HUES6 (cell line): ENCODE results near the gene CEP290.

Experiments
- H3K27ac ChIP-seq: 2 replicates; pipeline ENCODE4 v1.7.0; 2013; ENCODE audit warnings: low read depth, mild to moderate bottlenecking, low read length, inconsistent platforms
- H3K27me3 ChIP-seq: 2 replicates; pipeline ENCODE4 v1.6.1; 2013; ENCODE audit warnings: low read length; ENCODE audit not compliant: control insufficient read depth, insufficient read depth
- H3K36me3 ChIP-seq: 2 replicates; pipeline ENCODE4 v1.6.1; 2013; ENCODE audit warnings: low read length; ENCODE audit not compliant: control insufficient read depth, insufficient read depth
- H3K4me1 ChIP-seq: 2 replicates; pipeline ENCODE4 v1.6.1; 2013; ENCODE audit warnings: low read length; ENCODE audit not compliant: control insufficient read depth, insufficient read depth
- H3K4me3 ChIP-seq: 2 replicates; pipeline ENCODE4 v1.5.1; 2013; ENCODE audit warnings: low read depth, low read length
- H3K9ac ChIP-seq: one replicate; pipeline ENCODE4 v1.6.1; 2013; ENCODE audit warnings: mild to moderate bottlenecking, low read length
- H3K9me3 ChIP-seq: 2 replicates; pipeline ENCODE4 v1.6.1; 2013; ENCODE audit warnings: low read depth, low read length; ENCODE audit not compliant: control insufficient read depth, insufficient read depth

Gene CEP290

DNA sequence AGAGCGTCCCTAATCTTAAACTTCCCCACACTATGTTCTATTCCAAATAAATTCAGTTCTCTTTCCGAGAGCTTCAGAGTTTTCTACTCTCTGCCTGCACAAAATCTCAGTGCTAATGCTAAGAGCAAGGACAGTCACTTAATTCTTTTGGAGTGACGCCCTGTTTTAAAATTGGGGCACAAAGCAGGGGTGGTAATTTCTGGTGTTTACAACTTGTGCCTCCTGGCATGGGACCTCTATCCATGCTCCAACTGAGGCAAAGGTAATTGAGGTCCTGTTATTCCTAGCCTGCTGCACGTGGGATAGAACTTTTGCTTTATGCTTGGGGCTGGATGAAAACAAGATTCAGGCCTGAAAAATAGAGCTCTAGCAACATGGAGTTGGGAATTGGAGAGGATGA lies 135.5 kb downstream of the CEP290 start:
- Histone ChIP-seq H3K9ac (no peak overlapping the region), H3K4me1 (no peaks in the 10 kb centered on the region), H3K9me3 (no peaks in the 10 kb centered on the region), H3K27me3 (no peaks in the 10 kb centered on the region), H3K36me3 (no peaks in the 10 kb centered on the region), H3K27ac (no peak overlapping the region), H3K4me3 (no peak overlapping the region)

DNA sequence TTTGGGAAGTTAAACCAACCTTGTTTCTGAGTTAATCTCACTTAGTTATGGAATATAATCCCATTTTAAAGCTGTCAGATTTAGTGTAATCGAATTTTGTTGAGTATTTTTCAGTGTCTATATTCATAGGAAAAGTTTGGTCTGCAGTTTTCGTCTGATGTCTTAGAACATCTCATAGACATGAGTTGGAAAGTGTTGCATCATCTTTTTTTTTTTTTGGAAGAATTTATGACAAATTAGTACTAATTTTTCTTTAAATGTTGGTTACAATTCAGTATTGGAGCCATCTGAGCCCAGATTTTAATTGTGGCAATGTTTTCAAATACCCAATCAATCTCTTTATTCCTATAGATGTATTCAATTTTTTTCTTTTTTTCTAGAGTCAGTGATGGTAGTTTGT lies 140.6 kb downstream of the CEP290 start:
- no peaks in the 10 kb centered on the region for H3K4me1 ChIP-seq
- no peak overlapping the region for H3K4me3 ChIP-seq
- H3K27me3 ChIP-seq: no peaks in the 10 kb centered on the region
- H3K9ac ChIP-seq: no peak overlapping the region
- H3K27ac ChIP-seq: no peak overlapping the region
- no peaks in the 10 kb centered on the region for H3K9me3 ChIP-seq
- no peaks in the 10 kb centered on the region for H3K36me3 ChIP-seq
